HEK293 (cell line): Measurements from ENCODE around the gene BTBD19.

ENCODE experiments used
- CTCF ChIA-PET: fragments of 350-600 bp; formaldehyde crosslinking; extraction: SDS; loops from one replicate; lab custom pipeline; 2021; ENCODE audit warnings: antibody characterized with exemption; lab: Yijun Ruan, JAX
- POLR2A ChIA-PET: fragments of 300-600 bp; formaldehyde crosslinking; extraction: SDS; loops from one replicate; lab custom pipeline; 2020; ENCODE audit warnings: antibody characterized with exemption, inconsistent platforms; lab: Yijun Ruan, JAX
- H3K27ac ChIP-seq: fragments of 200-500 bp; sonication (Bioruptor generic); 2 replicates; pipeline ENCODE4 v1.5.1; 2014; ENCODE audit warnings: low read depth, low read length, control low read depth, inconsistent platforms; ENCODE audit errors: extremely low read depth
- H3K36me3 ChIP-seq, 2 experiments: fragments of 200-500 bp in 1 of 2; sonication (Bioruptor generic) in 1 of 2; 1 replicate in 1 of 2; 2 replicates in 1 of 2; pipeline ENCODE4 v1.5.1; 2014 to 2017; ENCODE audit warnings: inconsistent platforms in 2 of 2, low read length in 2 of 2; ENCODE audit not compliant: control insufficient read depth in 2 of 2, insufficient read depth in 1 of 2
- H3K4me1 ChIP-seq: fragments of 200-500 bp; sonication (Bioruptor generic); 2 replicates; pipeline ENCODE4 v1.5.1; 2014; ENCODE audit warnings: mild to moderate bottlenecking, low read length, inconsistent platforms; ENCODE audit not compliant: control insufficient read depth, insufficient read depth
- H3K4me3 ChIP-seq: 2 replicates; pipeline ENCODE4 v1.5.1; 2011; ENCODE audit warnings: low read depth, mild to moderate bottlenecking, control low read depth, low read length, moderate library complexity
- H3K9me3 ChIP-seq: fragments of 200-500 bp; sonication (Bioruptor generic); 2 replicates; pipeline ENCODE4 v1.5.1; 2014; ENCODE audit warnings: low read depth, low read length, inconsistent platforms; ENCODE audit not compliant: control insufficient read depth, insufficient read depth
- GLI4 ChIP-seq: fragments of 450-650 bp; formaldehyde crosslinking; IDR thresholded peaks from 2 replicates; pipeline ENCODE4 v1.5.1; 2016; ENCODE audit warnings: missing biosample characterization, missing genetic modification characterization
- GLIS1 ChIP-seq: fragments of 450-650 bp; formaldehyde crosslinking; IDR thresholded peaks from 2 replicates; pipeline ENCODE4 v1.5.1; 2016; ENCODE audit warnings: missing biosample characterization, missing genetic modification characterization
- KLF17 ChIP-seq: fragments of 450-650 bp; formaldehyde crosslinking; IDR thresholded peaks from 2 replicates; pipeline ENCODE4 v1.5.1; 2016; ENCODE audit warnings: missing biosample characterization, missing genetic modification characterization
- SCRT2 ChIP-seq: fragments of 450-650 bp; formaldehyde crosslinking; IDR thresholded peaks from 2 replicates; pipeline ENCODE4 v1.5.1; 2016; ENCODE audit warnings: missing biosample characterization, missing genetic modification characterization
- TCF7L2 ChIP-seq: IDR thresholded peaks from 2 replicates; pipeline ENCODE4 v1.6.1; 2011; ENCODE audit warnings: low read depth, mild to moderate bottlenecking, inconsistent platforms, low read length, moderate library complexity, borderline replicate concordance
- ZBTB1 ChIP-seq: fragments of 450-650 bp; formaldehyde crosslinking; IDR thresholded peaks from 2 replicates; pipeline ENCODE4 v1.5.1; 2016; ENCODE audit warnings: missing biosample characterization, missing genetic modification characterization
- ZBTB11 ChIP-seq: fragments of 450-650 bp; formaldehyde crosslinking; conservative IDR thresholded peaks from 2 replicates; pipeline ENCODE4 v1.5.1; 2016; ENCODE audit warnings: low read depth, missing biosample characterization, missing genetic modification characterization
- ZFHX2 ChIP-seq: fragments of 450-650 bp; formaldehyde crosslinking; conservative IDR thresholded peaks from 2 replicates; pipeline ENCODE4 v1.5.1; 2016; ENCODE audit warnings: missing biosample characterization, missing genetic modification characterization
- ZFP3 ChIP-seq: fragments of 450-650 bp; formaldehyde crosslinking; IDR thresholded peaks from 2 replicates; pipeline ENCODE4 v1.5.1; 2016; ENCODE audit warnings: low read depth, missing biosample characterization, missing genetic modification characterization
- ZFP41 ChIP-seq: fragments of 450-650 bp; formaldehyde crosslinking; IDR thresholded peaks from 2 replicates; pipeline ENCODE4 v1.5.1; 2016; ENCODE audit warnings: missing biosample characterization, missing genetic modification characterization, borderline replicate concordance
- ZIC2 ChIP-seq: fragments of 450-650 bp; formaldehyde crosslinking; IDR thresholded peaks from 2 replicates; pipeline ENCODE4 v1.5.1; 2016; ENCODE audit warnings: missing biosample characterization, missing genetic modification characterization
- ZNF140 ChIP-seq: fragments of 450-650 bp; formaldehyde crosslinking; IDR thresholded peaks from 2 replicates; pipeline ENCODE4 v1.5.1; 2016; ENCODE audit warnings: missing biosample characterization, missing genetic modification characterization
- ZNF175 ChIP-seq: fragments of 450-650 bp; formaldehyde crosslinking; IDR thresholded peaks from 2 replicates; pipeline ENCODE4 v1.5.1; 2016; ENCODE audit warnings: missing biosample characterization, missing genetic modification characterization
- ZNF18 ChIP-seq: fragments of 450-650 bp; formaldehyde crosslinking; IDR thresholded peaks from 2 replicates; pipeline ENCODE4 v1.5.1; 2016; ENCODE audit warnings: missing biosample characterization, missing genetic modification characterization
- ZNF416 ChIP-seq: fragments of 450-650 bp; formaldehyde crosslinking; IDR thresholded peaks from 2 replicates; pipeline ENCODE4 v1.5.1; 2016; ENCODE audit warnings: missing biosample characterization, missing genetic modification characterization
- ZNF513 ChIP-seq: fragments of 450-650 bp; IDR thresholded peaks from 2 replicates; pipeline ENCODE4 v1.5.1; 2018; ENCODE audit warnings: missing biosample characterization, missing genetic modification characterization
- ZNF560 ChIP-seq: fragments of 450-650 bp; formaldehyde crosslinking; IDR thresholded peaks from 2 replicates; pipeline ENCODE4 v1.5.1; 2017; ENCODE audit warnings: missing biosample characterization, missing genetic modification characterization, borderline replicate concordance
- ZNF561 ChIP-seq: fragments of 450-650 bp; IDR thresholded peaks from 2 replicates; pipeline ENCODE4 v1.5.1; 2018; ENCODE audit warnings: missing biosample characterization, missing genetic modification characterization, borderline replicate concordance
- ZNF580 ChIP-seq: fragments of 450-650 bp; formaldehyde crosslinking; IDR thresholded peaks from 2 replicates; pipeline ENCODE4 v1.5.1; 2016; ENCODE audit warnings: missing biosample characterization, missing genetic modification characterization
- ZNF600 ChIP-seq: fragments of 450-650 bp; formaldehyde crosslinking; IDR thresholded peaks from 2 replicates; pipeline ENCODE4 v1.5.1; 2016; ENCODE audit warnings: missing biosample characterization, missing genetic modification characterization
- ZNF610 ChIP-seq: fragments of 450-650 bp; formaldehyde crosslinking; IDR thresholded peaks from 2 replicates; pipeline ENCODE4 v1.5.1; 2016; ENCODE audit warnings: missing biosample characterization, missing genetic modification characterization, borderline replicate concordance
- ZNF624 ChIP-seq: fragments of 450-650 bp; formaldehyde crosslinking; IDR thresholded peaks from 2 replicates; pipeline ENCODE4 v1.5.1; 2017; ENCODE audit warnings: missing biosample characterization, missing genetic modification characterization
- ZNF664 ChIP-seq: fragments of 450-650 bp; formaldehyde crosslinking; IDR thresholded peaks from 2 replicates; pipeline ENCODE4 v1.5.1; 2016; ENCODE audit warnings: missing biosample characterization, missing genetic modification characterization
- ZNF677 ChIP-seq: fragments of 450-650 bp; IDR thresholded peaks from 2 replicates; pipeline ENCODE4 v1.5.0; 2018; ENCODE audit warnings: missing biosample characterization, mild to moderate bottlenecking, missing genetic modification characterization, moderate library complexity
- ZNF701 ChIP-seq: fragments of 450-650 bp; formaldehyde crosslinking; IDR thresholded peaks from 2 replicates; pipeline ENCODE4 v1.5.1; 2016; ENCODE audit warnings: missing biosample characterization, missing genetic modification characterization

Gene BTBD19

GRCh38 chr1:44842862-44843655 lies 34.7 kb downstream of the BTBD19 start, which contains the start of gene PTCH2 (continued):
- TF ChIP-seq GLI4 (tag by site-specific recombination), result no peak
- no peak for TF ChIP-seq ZNF701
- TF ChIP-seq ZNF580 (tag by site-specific recombination), result no peak; the same call in 1 of the 2 replicates
- TF ChIP-seq TCF7L2, result no peak
- no peak for TF ChIP-seq ZNF610
- peak; percentile 99 for TF ChIP-seq GLIS1 (tag by site-specific recombination)
- no peak for TF ChIP-seq ZNF560 (tag by site-specific recombination)
- no peak for TF ChIP-seq ZFP3 (tag by site-specific recombination)
- TF ChIP-seq ZBTB1 (tag by site-specific recombination), result 0 out of 2 replicates have a peak, but pooled peaks have one; percentile 14
- no peak for TF ChIP-seq ZNF416
- TF ChIP-seq ZIC2 (tag by site-specific recombination), result peak; percentile 91
- TF ChIP-seq ZNF18 (tag by site-specific recombination), result no peak; the same call in 1 of the 2 replicates
- TF ChIP-seq ZNF175 (tag by site-specific recombination), result no peak
- peak; percentile 39; the same call in 1 of the 2 replicates for TF ChIP-seq ZNF600
- TF ChIP-seq ZNF140, result peak; percentile 96
- peak; percentile 55; the same call in 1 of the 2 replicates for TF ChIP-seq KLF17 (tag by site-specific recombination)
- TF ChIP-seq ZNF561 (tag by site-specific recombination), result peak; percentile 88; the same call in 1 of the 2 replicates
- TF ChIP-seq SCRT2 (tag by site-specific recombination), result no peak
- no peak for TF ChIP-seq ZFP41 (tag by site-specific recombination)
- no peak for TF ChIP-seq ZNF624 (tag by site-specific recombination)

- peaks cover 0 to 14% of the 10 kb centered on the region in 2 experiments; a peak in 1 of 3 replicates for H3K36me3 ChIP-seq
- no peak overlapping the region for H3K4me3 ChIP-seq
- TF ChIP-seq ZFHX2 (0 out of 2 replicates have a peak, but pooled peaks have one; percentile 22), ZNF677 (tag by site-specific recombination) (no peak), ZNF513 (no peak), ZNF664 (tag by site-specific recombination) (peak; percentile 85), ZBTB11 (tag by site-specific recombination) (no peak)
- ChIA-PET CTCF (no interaction called here), POLR2A (no interaction called here)
- H3K4me1 ChIP-seq, result no peaks in the 10 kb centered on the region
- H3K9me3 ChIP-seq, result no peaks in the 10 kb centered on the region
- H3K27ac ChIP-seq, result no peak overlapping the region
Observed at GRCh38 chr1:44846985-44847384, 38.7 kb downstream of the BTBD19 start.
